Erythroblast (primary cell): ENCODE results near the gene LGR4.

Experiments
- GATA1 ChIP-seq: IDR thresholded peaks from 2 replicates; pipeline ENCODE4 v1.6.1; 2011; ENCODE audit warnings: low read depth, mild to moderate bottlenecking, control low read depth, low read length, moderate library complexity
- POLR2A ChIP-seq: IDR thresholded peaks from 2 replicates; pipeline ENCODE4 v1.6.1; 2011; ENCODE audit warnings: mild to moderate bottlenecking, low read length

DNA sequence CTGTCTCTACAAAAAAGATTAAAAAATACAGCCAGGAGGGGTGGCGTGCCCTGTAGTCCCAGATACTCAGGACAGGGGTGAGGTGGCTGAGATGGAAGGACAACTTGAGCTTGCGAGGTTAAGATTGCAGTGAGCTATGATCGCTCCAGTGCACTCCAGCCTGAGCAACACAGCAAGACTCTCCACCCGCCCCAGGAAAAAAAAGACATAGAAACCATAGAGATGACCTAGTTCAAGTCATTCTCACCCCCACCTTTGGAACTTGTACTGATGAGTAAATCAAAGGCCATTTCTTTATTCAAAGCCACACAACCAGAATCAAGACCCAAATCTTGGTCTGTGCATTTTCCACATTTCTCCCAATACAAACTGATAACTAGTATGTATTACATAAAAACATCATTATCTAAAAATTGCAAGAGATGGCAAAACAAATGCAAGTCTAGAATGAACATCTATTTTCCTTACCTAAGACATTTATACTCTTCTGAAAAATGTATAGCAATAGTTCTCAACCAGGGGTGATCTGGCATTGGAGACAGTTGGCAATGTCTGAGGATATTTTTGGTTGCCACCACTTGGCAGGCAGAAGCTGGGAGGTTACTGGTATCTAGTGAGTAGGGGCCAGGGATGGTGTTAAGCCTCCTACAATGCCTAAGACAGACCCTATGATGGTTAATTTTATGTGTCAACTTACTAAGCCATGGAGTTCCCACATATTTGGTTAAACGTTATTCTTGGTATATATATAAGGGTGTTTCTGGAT is 34.6 kb downstream of the LGR4 start:
- TF ChIP-seq POLR2A: no peak
- TF ChIP-seq GATA1: no peak
